Islet precursor cell (in vitro differentiated cells): Measurements from ENCODE around the gene ATP10D.
"Not testable (repeated sequence)": the region's sequence is repeated elsewhere in the genome, so short reads cannot be mapped to it uniquely, and the experiment has no call there.

Experiments used
- DNase-seq: peaks from one replicate; pipeline ENCODE4 v3.0.0-alpha.2; 2018

Gene ATP10D

GRCh38 chr4:47485047-47485692, at the start of gene ATP10D:
Gene ATP10D, plus strand, starts transcription at chr4:47485275. Its CDS starts 27,266 bp downstream, at chr4:47512541.
- DNase-seq: peak; percentile 98

GRCh38 chr4:47442980-47443379, 42.1 kb upstream of the ATP10D start:
- no peak for DNase-seq

GRCh38 chr4:47444031-47444430, 41.0 kb upstream of the ATP10D start:
- DNase-seq: no peak

GRCh38 chr4:47451657-47452056, 33.4 kb upstream of the ATP10D start:
- DNase-seq: no peak

DNA sequence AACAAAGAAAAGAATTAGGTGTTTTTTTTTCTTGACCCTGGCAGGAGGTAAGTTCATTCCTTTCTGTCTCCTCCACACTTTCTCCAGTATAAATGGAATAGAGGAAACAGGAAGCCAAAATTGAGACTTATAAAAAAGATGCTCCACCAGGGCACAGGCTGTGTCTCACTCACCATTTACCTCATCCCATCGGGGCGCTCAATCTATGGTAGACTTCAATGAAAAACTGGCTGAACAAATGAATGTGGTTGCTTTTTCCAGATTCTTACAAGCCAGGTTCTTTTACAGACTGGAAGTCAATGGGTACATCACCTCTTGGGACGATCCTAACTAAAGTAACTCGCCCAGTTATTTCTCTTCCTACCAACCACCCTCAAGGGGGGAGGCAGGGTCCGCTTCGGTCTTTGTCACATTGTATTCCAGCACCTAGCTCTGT, 22.3 kb upstream of the ATP10D start:
- DNase-seq: no peak

GRCh38 chr4:47463235-47463956, 21.7 kb upstream of the ATP10D start, which contains the start of gene COMMD8:
Gene COMMD8, minus strand, starts transcription at chr4:47463702. Its CDS starts 51 bp downstream, at chr4:47463651.
- DNase-seq: peak; percentile 98

DNA sequence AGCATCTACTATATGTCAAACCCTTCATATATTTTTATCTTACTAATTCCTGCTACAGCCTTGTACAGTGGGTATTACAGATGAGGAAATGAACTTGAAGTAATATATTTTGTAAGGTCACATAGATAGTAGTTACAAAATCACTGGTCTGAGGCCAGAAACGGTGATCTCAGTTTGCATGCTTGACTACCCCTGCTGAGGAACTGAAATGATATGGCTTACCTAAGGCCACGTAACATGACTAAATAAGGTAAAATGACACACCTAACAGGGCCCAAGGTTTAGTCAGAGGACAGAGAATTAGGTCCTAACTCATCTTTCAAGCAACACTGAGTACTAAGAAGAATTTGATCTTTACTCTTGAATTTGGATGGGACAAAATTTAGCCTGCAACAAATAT, 20.1 kb upstream of the ATP10D start:
- no peak for DNase-seq

- DNase-seq: no peak
Observed at GRCh38 chr4:47466056-47466785, 18.9 kb upstream of the ATP10D start.

DNA sequence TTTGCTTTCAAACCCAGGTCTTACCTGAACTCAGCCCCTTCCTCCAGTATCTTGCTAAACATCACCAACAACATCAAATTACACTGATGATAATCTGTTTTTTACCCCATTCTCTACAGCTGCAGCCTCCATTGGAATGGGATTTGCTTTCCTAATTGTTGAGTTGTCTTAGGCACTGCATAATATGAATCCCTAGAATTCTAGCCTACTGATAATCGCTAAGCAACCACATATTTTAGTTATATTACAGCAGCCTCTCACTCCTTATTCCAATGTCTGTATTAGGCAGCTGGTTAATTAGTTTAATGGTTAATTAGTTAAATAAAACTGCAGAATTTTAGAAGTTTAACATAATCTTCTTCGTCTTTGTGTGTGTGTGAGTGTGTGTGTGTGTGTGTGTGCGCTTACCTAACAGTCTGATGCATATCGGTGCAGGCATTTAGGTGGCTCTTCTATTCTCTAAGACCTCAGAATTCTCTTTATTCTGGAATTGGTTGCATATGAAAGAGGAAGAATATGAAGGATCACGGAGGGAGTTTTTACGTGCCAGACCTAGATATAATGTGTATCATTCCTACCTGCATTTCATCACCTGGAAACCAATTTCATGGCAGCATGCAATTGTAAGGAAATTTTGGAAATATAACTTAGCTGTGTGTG, 16.2 kb upstream of the ATP10D start:
- DNase-seq: no peak

DNA sequence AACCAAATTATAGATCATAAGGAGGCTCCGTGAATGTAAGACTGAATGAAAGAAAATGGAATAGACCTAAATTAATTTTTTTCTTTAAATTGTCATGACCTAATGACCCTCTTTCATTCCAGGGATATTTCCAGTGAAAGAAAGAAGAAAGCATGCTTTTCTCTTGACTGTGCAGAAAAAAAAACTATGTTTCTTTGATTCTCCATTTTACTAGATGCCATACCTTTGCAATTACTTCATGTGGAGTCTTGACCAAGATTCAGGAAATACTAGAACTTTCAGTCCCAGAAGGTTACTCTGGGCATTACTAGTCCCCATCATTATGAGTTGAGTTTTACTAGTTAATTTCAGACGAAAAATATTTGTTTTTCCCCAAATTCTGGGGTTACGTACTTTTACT, 15.1 kb upstream of the ATP10D start:
- DNase-seq: no peak

DNA sequence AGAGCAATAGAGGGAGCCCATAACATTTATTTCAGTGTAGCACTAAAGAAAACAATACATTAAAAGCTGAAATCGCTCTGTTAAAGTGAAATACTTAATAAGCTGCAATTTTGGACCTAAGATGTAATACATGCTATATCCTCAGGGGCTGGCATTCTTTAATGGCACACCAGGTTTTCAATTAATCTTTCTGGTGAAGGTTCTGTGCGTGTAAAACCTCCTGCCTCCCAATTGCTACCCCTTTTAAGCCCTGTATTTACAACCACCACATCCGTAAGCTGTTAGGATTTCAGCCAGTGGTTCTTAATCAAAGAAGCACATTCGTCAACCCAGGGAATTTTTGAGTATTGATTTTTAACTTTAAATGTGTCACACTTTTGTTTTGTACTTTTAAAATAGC, 14.0 kb upstream of the ATP10D start:
- DNase-seq: no peak

GRCh38 chr4:47471591-47471990, 13.5 kb upstream of the ATP10D start:
- DNase-seq: no peak

GRCh38 chr4:47473141-47473750, 11.8 kb upstream of the ATP10D start:
- no peak for DNase-seq

- no peak for DNase-seq
Observed at GRCh38 chr4:47474799-47475198, 10.3 kb upstream of the ATP10D start.

GRCh38 chr4:47475411-47475810, 9.7 kb upstream of the ATP10D start:
- DNase-seq: no peak

- DNase-seq: no peak
Observed at GRCh38 chr4:47478804-47479203, 6.3 kb upstream of the ATP10D start.

GRCh38 chr4:47482326-47482725, 2.7 kb upstream of the ATP10D start:
- no peak for DNase-seq

DNA sequence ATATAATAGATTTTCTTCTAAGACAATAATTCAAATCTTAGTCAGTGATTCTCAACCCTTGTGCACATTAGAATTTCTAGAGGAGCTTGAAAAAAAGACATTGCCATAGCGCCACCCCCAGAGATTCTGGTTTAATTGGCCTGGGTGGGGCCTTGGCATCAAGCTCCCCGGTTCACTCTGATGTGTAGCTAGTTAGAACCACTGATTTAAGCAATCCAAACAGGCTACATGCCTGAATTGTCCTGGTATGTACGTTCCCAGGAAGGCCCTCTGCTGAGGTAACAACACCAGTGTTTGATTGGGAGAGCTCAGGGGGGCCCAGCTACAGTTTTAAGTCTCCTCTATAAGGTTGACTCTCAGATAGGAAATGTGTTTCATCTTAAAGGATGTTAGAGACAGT, 1.3 kb upstream of the ATP10D start:
- DNase-seq: no peak

DNA sequence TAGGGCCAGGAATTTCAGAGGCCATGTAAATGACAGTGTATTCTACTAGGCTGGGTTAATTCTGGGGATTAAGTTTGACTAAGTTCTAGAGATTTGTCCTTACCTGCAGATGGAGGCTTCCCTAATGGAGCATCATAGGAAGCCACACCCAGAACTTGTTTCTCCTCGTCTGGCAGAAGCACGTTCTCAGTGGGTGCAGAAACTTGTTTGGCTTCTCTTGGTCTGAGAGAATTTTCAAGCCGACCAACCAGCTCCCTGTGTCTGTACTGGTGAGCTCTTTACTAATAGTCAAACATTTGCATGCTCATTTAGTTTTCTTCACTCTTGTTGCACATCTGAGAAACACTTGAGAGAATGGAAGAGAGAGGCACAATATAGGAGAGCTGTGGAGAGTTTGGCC, 907 bp upstream of the ATP10D start:
- DNase-seq: no peak

- no peak for DNase-seq
Observed at GRCh38 chr4:47485768-47486167, 693 bp downstream of the ATP10D start.

GRCh38 chr4:47486231-47486673, 1.2 kb downstream of the ATP10D start:
- no peak for DNase-seq

DNA sequence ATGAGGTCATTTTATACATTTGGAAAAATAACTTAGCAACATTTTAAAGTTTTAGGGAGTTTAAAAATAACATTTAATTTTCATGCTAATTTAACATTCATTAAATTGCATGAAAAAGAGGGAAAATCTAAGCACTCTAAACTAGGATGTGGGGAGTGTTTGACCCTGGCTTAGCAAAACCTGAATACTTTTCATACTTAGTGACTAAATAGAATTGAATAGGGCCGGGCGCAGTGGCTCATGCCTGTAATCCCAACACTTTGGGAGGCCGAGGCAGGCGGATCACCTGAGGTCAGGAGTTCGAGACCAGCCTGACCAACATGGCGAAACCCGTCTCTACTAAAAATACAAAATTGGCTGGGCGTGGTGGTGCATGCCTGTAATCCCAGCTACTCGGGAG, 1.7 kb downstream of the ATP10D start:
- DNase-seq: not testable (repeated sequence)

GRCh38 chr4:47488706-47489105, 3.6 kb downstream of the ATP10D start:
- no peak for DNase-seq
